NCI-H1930 (cell line): Measurements from ENCODE around the gene FRMPD1.
A peak's percentile ranks its signal among the peaks of the same experiment; 100 is the strongest.
"Not testable (repeated sequence)": the region's sequence is repeated elsewhere in the genome, so short reads cannot be mapped to it uniquely, and the experiment has no call there.

ENCODE experiments used
- DNase-seq, 2 experiments: peaks; one replicate each; lab custom pipeline; 2025; lab: John Stamatoyannopoulos, UW

FRMPD1 gene

GRCh38 chr9:37650873-37651768 lies at the start of gene FRMPD1:
Gene FRMPD1, plus strand, starts transcription at chr9:37650954. Its CDS starts 41,688 bp downstream, at chr9:37692642.
- DNase-seq: peak; percentile 68 to 76

GRCh38 chr9:37602061-37602460 lies 48.7 kb upstream of the FRMPD1 start:
- not testable (repeated sequence) for DNase-seq

- DNase-seq: no peak
Observed at GRCh38 chr9:37602817-37603216, 47.9 kb upstream of the FRMPD1 start.

- DNase-seq: no peak
Observed at GRCh38 chr9:37604296-37604695, 46.5 kb upstream of the FRMPD1 start.

- no peak for DNase-seq
Observed at GRCh38 chr9:37608250-37608649, 42.5 kb upstream of the FRMPD1 start.

GRCh38 chr9:37609735-37610397 lies 40.9 kb upstream of the FRMPD1 start:
- DNase-seq: no peak

- no peak for DNase-seq
Observed at GRCh38 chr9:37611014-37611413, 39.7 kb upstream of the FRMPD1 start.

- no peak for DNase-seq
Observed at GRCh38 chr9:37611961-37612360, 38.8 kb upstream of the FRMPD1 start.

- no peak for DNase-seq
Observed at GRCh38 chr9:37617161-37617560, 33.6 kb upstream of the FRMPD1 start.

- no peak for DNase-seq
Observed at GRCh38 chr9:37617832-37618231, 32.9 kb upstream of the FRMPD1 start.

GRCh38 chr9:37618817-37619216 lies 31.9 kb upstream of the FRMPD1 start:
- no peak for DNase-seq

- DNase-seq: no peak
Observed at GRCh38 chr9:37619806-37620205, 30.9 kb upstream of the FRMPD1 start.

GRCh38 chr9:37620396-37620795 lies 30.4 kb upstream of the FRMPD1 start:
- no peak for DNase-seq

GRCh38 chr9:37621273-37622121 lies 29.3 kb upstream of the FRMPD1 start:
- no peak for DNase-seq

GRCh38 chr9:37622462-37622861 lies 28.3 kb upstream of the FRMPD1 start:
- DNase-seq: no peak

GRCh38 chr9:37623267-37623666 lies 27.5 kb upstream of the FRMPD1 start:
- DNase-seq: no peak

- no peak for DNase-seq
Observed at GRCh38 chr9:37624073-37624472, 26.7 kb upstream of the FRMPD1 start.

GRCh38 chr9:37625036-37625757 lies 25.6 kb upstream of the FRMPD1 start:
- no peak for DNase-seq

GRCh38 chr9:37625758-37626147 lies 25.0 kb upstream of the FRMPD1 start:
- no peak for DNase-seq

- no peak for DNase-seq
Observed at GRCh38 chr9:37626708-37627292, 24.0 kb upstream of the FRMPD1 start.

GRCh38 chr9:37632479-37632878 lies 18.3 kb upstream of the FRMPD1 start:
- DNase-seq: no peak
